Ovary (tissue), 9 donors: ENCODE results near the gene TAF11. TPM values are rescaled to one million over a fixed set of nuclear protein-coding genes. Genes with fewer than 3 reads are reported as not detected.

Experiments
- DNase-seq, 5 donors: peaks; one replicate each; pipeline ENCODE4 v3.0.0-alpha.2; 2019 to 2020
- H3K27ac ChIP-seq, 2 donors: fragments of 200-600 bp; one replicate each; pipeline versions ENCODE4 v1.5.1 to v1.8.0; 2019 to 2022
- H3K27me3 ChIP-seq: fragments of 200-600 bp; one replicate; pipeline ENCODE4 v1.8.0; 2022
- H3K36me3 ChIP-seq: fragments of 200-600 bp; sonication (generic); one replicate; pipeline ENCODE4 v1.5.1; 2019
- H3K4me1 ChIP-seq: one replicate; pipeline ENCODE4 v1.8.1; 2013; ENCODE audit warnings: mild to moderate bottlenecking, moderate library complexity; ENCODE audit not compliant: insufficient read depth
- H3K4me3 ChIP-seq: fragments of 200-600 bp; sonication (generic); one replicate; pipeline ENCODE4 v1.5.1; 2017
- H3K9me3 ChIP-seq, 2 donors: fragments of 200-600 bp in 1 of 2; sonication (generic) in 1 of 2; one replicate each; pipeline versions ENCODE4 v1.5.1 to v1.8.1; 2013 to 2019; ENCODE audit warnings: mild to moderate bottlenecking in 1 of 2, moderate library complexity in 1 of 2
- CTCF ChIP-seq, 3 donors: fragments of 450-650 bp in 2 of 3; fragments of 200-600 bp in 1 of 3; IDR thresholded peaks; one replicate each; pipeline versions ENCODE4 v1.5.1 to v1.8.0; 2016 to 2022; ENCODE audit warnings: antibody characterized with exemption in 3 of 3, mild to moderate bottlenecking in 1 of 3
- EP300 ChIP-seq: sonication (generic); formaldehyde crosslinking; IDR thresholded peaks from one replicate; pipeline ENCODE4 v1.6.1; 2017; ENCODE audit warnings: antibody characterized with exemption
- POLR2A ChIP-seq: fragments of 450-650 bp; IDR thresholded peaks from one replicate; pipeline ENCODE4 v1.6.1; 2017; ENCODE audit warnings: antibody characterized with exemption, mild to moderate bottlenecking, moderate library complexity
- WGBS, 3 donors: extraction: QIAGEN DNeasy Blood & Tissue Kit in 1 of 3; methylation state at CpG; one replicate each; pipeline versions ENCODE4 v1.1.5 to v1.1.7; 2013 to 2017; 5-methylcytosine and 5-hydroxymethylcytosine counted together
- intact Hi-C, 4 donors: fragments of 100-400 bp; cut with DNase I; formaldehyde crosslinking; loops; one replicate each; pipeline versions ENCODE4 v1.11.0 to v1.15.1; 2022 to 2023
- polyA plus RNA-seq, 2 donors: library from polyadenylated mRNA; stranded (reverse); fragments of 200-250 nt in 1 of 2; fragments of 350-450 nt in 1 of 2; fragmentation: Illumina TruSeq in 1 of 2; extraction: RNeasy Lipid Tissue Mini Kit (QIAGEN cat#74804) in 1 of 2; gene quantifications; one replicate each; pipeline ENCODE4 v1.2.3, GENCODE V29; 2013 to 2014
- total RNA-seq, 7 donors: library from RNA; depleted of rRNA in 2 of 7; stranded (reverse); fragments of >200 nt in 2 of 7; fragmentation: NEBNext Ultra II Directional in 3 of 7; extraction: Animal tissue kit (Norgen Biotek cat#: 25700) in 3 of 7; gene quantifications; one replicate each; pipeline versions ENCODE4 v1.1.0 to v1.2.4, GENCODE V29; 2016 to 2023
- donor health status: DM: no; HTN: no; CAD: no; lungs with moderate emphysema.
- donor health status: DM: no; HTN: no; CAD: no.
- donor health status: Bipolar disorder and iron deficiency.
- donor health status: DM: yes; HTN: yes; CAD: no.
- donor health status: DM: no; HTN: no; CAD: no.
- donor health status: DM: yes; HTN: yes; CAD: no.

The TAF11 gene
- total and polyA plus RNA-seq, 9 donors, result 16.0 to 30.8 (median 19.4) TPM

DNA sequence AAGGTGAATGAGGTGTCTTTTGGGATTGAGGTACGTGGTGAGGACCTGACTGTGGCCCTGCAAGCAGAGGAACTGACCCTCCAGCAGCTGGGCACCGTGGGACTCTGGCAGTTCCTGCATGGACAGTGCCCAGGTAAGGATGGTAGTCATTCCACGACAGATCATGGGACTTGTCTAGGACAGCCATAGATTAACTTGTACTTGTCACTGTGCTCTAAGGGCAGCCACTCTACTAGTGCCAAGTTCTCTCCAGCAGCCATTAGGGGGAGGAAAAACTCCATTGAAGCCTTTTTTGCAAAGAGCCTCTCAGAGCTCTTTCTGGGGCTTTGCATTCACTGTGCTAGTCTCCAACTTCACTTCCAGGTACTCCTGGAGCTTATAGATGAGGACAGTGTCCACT lies 20.4 kb downstream of the TAF11 start:
- Histone ChIP-seq H3K9me3 (no peaks in the 10 kb centered on the region), H3K27ac (no peak overlapping the region), H3K36me3 (no peaks in the 10 kb centered on the region), H3K4me1 (no peaks in the 10 kb centered on the region), H3K27me3 (no peaks in the 10 kb centered on the region), H3K4me3 (no peak overlapping the region)
- no peak for DNase-seq
- WGBS, 3 donors, result 90 to 98% (median 95%) methylated on average over 3 of the region's 3 CpGs
- intact Hi-C loops, result loop anchor here in 1 of 4 donors (10.0 kb wide), 1 partner anchor 277 kb away; the partner anchor contains the start of gene TCP11
- TF ChIP-seq CTCF (IDR thresholded peaks at IDR 0.05) (no peak), EP300 (no peak), POLR2A (no peak)

- no peak overlapping the region for H3K27ac ChIP-seq
- intact Hi-C loops, result loop anchor here in 1 of 4 donors (10.0 kb wide), 1 partner anchor 278 kb away; the partner anchor contains the start of gene TCP11
- 36 to 59% (median 44%) methylated on average over 3 of the region's 3 CpGs for WGBS, 3 donors
- TF ChIP-seq EP300, result no peak
- no peaks in the 10 kb centered on the region for H3K4me1 ChIP-seq
- no peaks in the 10 kb centered on the region for H3K27me3 ChIP-seq
- no peak for DNase-seq
- no peaks in the 10 kb centered on the region for H3K36me3 ChIP-seq
- no peak overlapping the region for H3K4me3 ChIP-seq
- H3K9me3 ChIP-seq, result no peaks in the 10 kb centered on the region
Observed at GRCh38 chr6:34866509-34866908, 21.3 kb downstream of the TAF11 start.

DNA sequence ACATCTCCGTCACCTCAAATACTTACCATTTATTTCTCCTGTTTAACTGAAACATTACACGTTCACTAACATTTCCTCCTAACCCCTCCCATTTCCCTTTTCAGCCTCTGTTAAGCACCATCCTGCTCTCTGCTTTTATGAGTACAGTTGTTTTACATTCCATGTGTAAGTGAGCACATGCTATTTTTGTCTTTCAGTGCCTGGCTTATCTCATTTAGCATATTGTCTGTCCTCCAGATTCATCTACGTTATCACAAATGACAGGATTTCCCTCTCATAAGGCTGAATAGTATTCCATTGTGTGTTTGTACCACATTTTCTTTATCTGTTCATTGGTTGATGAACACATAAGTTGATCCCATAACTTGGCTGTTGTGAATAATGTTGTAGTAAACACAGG lies 22.7 kb downstream of the TAF11 start:
- TF ChIP-seq POLR2A (no peak), EP300 (no peak), CTCF (IDR thresholded peaks at IDR 0.05) (no peak)
- Histone ChIP-seq H3K4me1 (no peaks in the 10 kb centered on the region), H3K4me3 (no peak overlapping the region), H3K27ac (no peak overlapping the region), H3K9me3 (no peaks in the 10 kb centered on the region), H3K27me3 (no peaks in the 10 kb centered on the region), H3K36me3 (no peaks in the 10 kb centered on the region)
- WGBS, 3 donors, result 15 to 41% (median 24%) methylated on average over 3 of the region's 3 CpGs
- intact Hi-C loops, result loop anchor here in 1 of 4 donors (10.0 kb wide), 1 partner anchor 280 kb away; the partner anchor contains the start of gene TCP11
- DNase-seq, result no peak

GRCh38 chr6:34864007-34864406 lies 23.8 kb downstream of the TAF11 start:
- no peaks in the 10 kb centered on the region for H3K9me3 ChIP-seq
- H3K27ac ChIP-seq, result no peak overlapping the region
- no peak for DNase-seq
- H3K36me3 ChIP-seq, result no peaks in the 10 kb centered on the region
- TF ChIP-seq POLR2A, result no peak
- TF ChIP-seq CTCF (IDR thresholded peaks at IDR 0.05), result no peak
- no peak for TF ChIP-seq EP300
- 81 to 93% (median 89%) methylated on average over 4 of the region's 4 CpGs for WGBS, 3 donors
- no peaks in the 10 kb centered on the region for H3K27me3 ChIP-seq
- no peaks in the 10 kb centered on the region for H3K4me1 ChIP-seq
- no peak overlapping the region for H3K4me3 ChIP-seq
- intact Hi-C loops, result loop anchor here in 1 of 4 donors (10.0 kb wide), 1 partner anchor 281 kb away; the partner anchor contains the start of gene TCP11

GRCh38 chr6:34860776-34861175 lies 27.1 kb downstream of the TAF11 start:
- Histone ChIP-seq H3K27me3 (no peaks in the 10 kb centered on the region), H3K27ac (no peak overlapping the region), H3K9me3 (no peaks in the 10 kb centered on the region), H3K4me3 (no peak overlapping the region), H3K4me1 (no peaks in the 10 kb centered on the region), H3K36me3 (no peaks in the 10 kb centered on the region)
- 64 to 92% (median 84%) methylated on average over 1 of the region's 1 CpG for WGBS, 3 donors
- intact Hi-C loops, result loop anchor here in 1 of 4 donors (10.0 kb wide), 1 partner anchor 284 kb away; the partner anchor contains the start of gene TCP11
- TF ChIP-seq POLR2A, result no peak
- no peak for TF ChIP-seq CTCF (IDR thresholded peaks at IDR 0.05)
- no peak for TF ChIP-seq EP300
- DNase-seq, result no peak
